ENCODE measurements around the gene RPS6KC1. TPM values are rescaled to one million over a fixed set of nuclear protein-coding genes. Genes with fewer than 3 reads are reported as not detected.

The RPS6KC1 gene, protein sequence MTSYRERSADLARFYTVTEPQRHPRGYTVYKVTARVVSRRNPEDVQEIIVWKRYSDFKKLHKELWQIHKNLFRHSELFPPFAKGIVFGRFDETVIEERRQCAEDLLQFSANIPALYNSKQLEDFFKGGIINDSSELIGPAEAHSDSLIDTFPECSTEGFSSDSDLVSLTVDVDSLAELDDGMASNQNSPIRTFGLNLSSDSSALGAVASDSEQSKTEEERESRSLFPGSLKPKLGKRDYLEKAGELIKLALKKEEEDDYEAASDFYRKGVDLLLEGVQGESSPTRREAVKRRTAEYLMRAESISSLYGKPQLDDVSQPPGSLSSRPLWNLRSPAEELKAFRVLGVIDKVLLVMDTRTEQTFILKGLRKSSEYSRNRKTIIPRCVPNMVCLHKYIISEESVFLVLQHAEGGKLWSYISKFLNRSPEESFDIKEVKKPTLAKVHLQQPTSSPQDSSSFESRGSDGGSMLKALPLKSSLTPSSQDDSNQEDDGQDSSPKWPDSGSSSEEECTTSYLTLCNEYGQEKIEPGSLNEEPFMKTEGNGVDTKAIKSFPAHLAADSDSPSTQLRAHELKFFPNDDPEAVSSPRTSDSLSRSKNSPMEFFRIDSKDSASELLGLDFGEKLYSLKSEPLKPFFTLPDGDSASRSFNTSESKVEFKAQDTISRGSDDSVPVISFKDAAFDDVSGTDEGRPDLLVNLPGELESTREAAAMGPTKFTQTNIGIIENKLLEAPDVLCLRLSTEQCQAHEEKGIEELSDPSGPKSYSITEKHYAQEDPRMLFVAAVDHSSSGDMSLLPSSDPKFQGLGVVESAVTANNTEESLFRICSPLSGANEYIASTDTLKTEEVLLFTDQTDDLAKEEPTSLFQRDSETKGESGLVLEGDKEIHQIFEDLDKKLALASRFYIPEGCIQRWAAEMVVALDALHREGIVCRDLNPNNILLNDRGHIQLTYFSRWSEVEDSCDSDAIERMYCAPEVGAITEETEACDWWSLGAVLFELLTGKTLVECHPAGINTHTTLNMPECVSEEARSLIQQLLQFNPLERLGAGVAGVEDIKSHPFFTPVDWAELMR
- 10 to 100 TPM; 22.9 to 30.1 (median 26.7) TPM for total RNA-seq

DNA sequence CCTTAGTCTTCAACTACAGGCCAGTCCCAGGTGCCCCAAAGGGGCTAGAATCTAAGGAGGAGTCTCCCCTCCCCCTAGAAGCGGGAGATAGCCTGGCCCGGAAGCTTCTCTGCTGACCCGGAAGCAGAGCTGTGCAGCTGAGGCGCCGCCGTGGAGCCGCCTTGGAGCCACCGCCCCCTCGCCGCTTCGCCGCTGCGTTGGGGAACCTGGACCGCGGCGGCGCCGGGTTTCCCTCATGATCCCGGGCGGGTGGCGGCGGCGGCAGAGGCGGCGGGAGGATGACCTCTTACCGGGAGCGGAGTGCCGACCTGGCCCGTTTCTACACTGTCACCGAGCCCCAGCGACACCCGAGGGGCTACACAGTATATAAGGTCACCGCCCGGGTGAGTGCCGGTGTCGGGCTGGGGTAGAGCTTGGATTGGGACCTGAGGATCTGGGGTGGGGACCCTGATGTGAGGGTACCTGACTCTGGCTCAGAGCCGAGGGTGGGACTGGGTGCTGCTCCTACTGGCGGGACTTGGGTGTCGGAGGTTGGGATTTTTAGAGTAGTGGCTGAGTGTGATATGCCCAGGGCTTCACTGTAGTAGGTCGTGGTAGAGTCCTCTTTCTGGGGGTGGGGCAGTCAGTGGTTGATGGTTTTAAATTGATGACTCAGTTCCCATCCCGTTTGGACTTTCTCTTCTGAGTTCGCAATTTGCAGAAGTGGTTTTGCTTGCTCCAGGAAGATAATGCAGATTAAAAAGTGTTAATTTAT is at the start of gene RPS6KC1:
RPS6KC1 (plus strand) TSS at position 115 of the 754 bp plus-strand sequence; CDS start at position 279, 164 bp downstream.
- H3K4me1 ChIP-seq, result peaks cover 0 to 29% (median 9%) of the 10 kb centered on the region in 4 donors

GRCh38 chr1:213003256-213003655 is 47.8 kb upstream of the RPS6KC1 start:
- Histone ChIP-seq H3K36me3 (peaks cover 0 to 97% (median 12%) of the 10 kb centered on the region in 3 donors), H3K27ac (no peak overlapping the region), H3K9me3 (no peaks in the 10 kb centered on the region), H3K4me1 (no peaks in the 10 kb centered on the region), H3K27me3 (no peaks in the 10 kb centered on the region), H3K4me3 (no peak overlapping the region)
- DNase-seq (ENCODE audit: low spot score in 2 of 2), result no peak
- TF ChIP-seq EP300 (IDR thresholded peaks at IDR 0.05) (no peak), CTCF (IDR thresholded peaks at IDR 0.05) (no peak)
- WGBS, 2 donors, result 91% methylated on average over 3 of the region's 3 CpGs

More for the DNA sequence above, at the start of gene RPS6KC1:
- DNase-seq (ENCODE audit: low spot score in 2 of 2), result peak; percentile 53 to 59
- H3K36me3 ChIP-seq, result no peaks in the 10 kb centered on the region
- TF ChIP-seq POLR2A (IDR thresholded peaks at IDR 0.05) (no peak), CTCF (IDR thresholded peaks at IDR 0.05) (peak in 1 of 5 experiments; percentile 33), EP300 (IDR thresholded peaks at IDR 0.05) (peak in 1 of 2 donors; percentile 58)
- 0 to 1% methylated on average over 11 to 29 of the region's 42 CpGs for WGBS, 2 donors
- H3K4me3 ChIP-seq, result peak within 1 kb of the TSS; percentile 68 to 96 (median 88)
- H3K9me3 ChIP-seq, result no peaks in the 10 kb centered on the region
- H3K27ac ChIP-seq, result peak within 1 kb of the TSS; percentile 43 to 78 (median 73)
- peaks cover 0 to 18% of the 10 kb centered on the region in 2 donors for H3K27me3 ChIP-seq

- Histone ChIP-seq H3K4me1 (peaks cover 0 to 16% (median under 1%) of the 10 kb centered on the region in 4 donors), H3K4me3 (no peak overlapping the region), H3K27ac (no peak overlapping the region), H3K9me3 (no peaks in the 10 kb centered on the region), H3K36me3 (peaks cover 0 to 72% (median 0%) of the 10 kb centered on the region in 3 donors), H3K27me3 (no peaks in the 10 kb centered on the region)
- no peak for DNase-seq (ENCODE audit: low spot score in 2 of 2)
- WGBS, 2 donors, result 66 to 90% methylated on average over 2 of the region's 2 CpGs
- TF ChIP-seq CTCF (IDR thresholded peaks at IDR 0.05) (no peak), EP300 (IDR thresholded peaks at IDR 0.05) (no peak), POLR2A (IDR thresholded peaks at IDR 0.05) (no peak)
These were observed 42.5 kb upstream of the RPS6KC1 start for GRCh38 chr1:213008564-213008963.

- WGBS, 2 donors, result 11 to 13% methylated on average over 7 of the region's 7 CpGs
- DNase-seq (ENCODE audit: low spot score in 2 of 2), result no peak
- Histone ChIP-seq H3K36me3 (peaks cover 0 to 18% (median 0%) of the 10 kb centered on the region in 3 donors), H3K4me1 (peaks cover 0 to 31% (median 13%) of the 10 kb centered on the region in 4 donors), H3K9me3 (no peaks in the 10 kb centered on the region), H3K27ac (peak overlapping the region; percentile 42 to 94 (median 90)), H3K27me3 (no peaks in the 10 kb centered on the region), H3K4me3 (peak overlapping the region; percentile 52 to 90 (median 81))
- no peak for TF ChIP-seq CTCF (IDR thresholded peaks at IDR 0.05)
- TF ChIP-seq POLR2A (IDR thresholded peaks at IDR 0.05), result no peak
- TF ChIP-seq EP300 (IDR thresholded peaks at IDR 0.05), result no peak
These were observed 36.4 kb upstream of the RPS6KC1 start for GRCh38 chr1:213014642-213015041.

All from tibial nerve (tissue), 4 donors.